HFFc6 (cell line): Measurements from ENCODE around the gene IL31RA. TPM values are rescaled to one million over a fixed set of nuclear protein-coding genes. Genes with fewer than 3 reads are reported as not detected.

Experiments used
- DNase-seq: peaks from one replicate; pipeline ENCODE4 v3.0.0-alpha.2; 2018
- H3K27ac Mint-ChIP-seq: 2 replicates; pipeline ENCODE4 v1.8.0; 2020; ENCODE audit warnings: mild to moderate bottlenecking, mixed read lengths
- H3K27me3 Mint-ChIP-seq: 2 replicates; pipeline ENCODE4 v1.8.0; 2021; ENCODE audit warnings: mild to moderate bottlenecking, moderate library complexity, mixed read lengths; ENCODE audit not compliant: insufficient read depth
- H3K36me3 Mint-ChIP-seq: 2 replicates; pipeline ENCODE4 v1.8.0; 2021; ENCODE audit warnings: low read depth, mixed read lengths
- H3K4me1 Mint-ChIP-seq: 2 replicates; pipeline ENCODE4 v1.8.0; 2020; ENCODE audit warnings: low read depth, mixed read lengths
- H3K4me3 Mint-ChIP-seq: 2 replicates; pipeline ENCODE4 v1.8.0; 2020; ENCODE audit warnings: mild to moderate bottlenecking, moderate library complexity, mixed read lengths
- H3K9me3 Mint-ChIP-seq: 2 replicates; pipeline ENCODE4 v1.8.0; 2020; ENCODE audit warnings: mild to moderate bottlenecking, mixed read lengths
- total RNA-seq, 6 experiments: library from RNA; stranded (reverse); fragmentation: NEBNext Ultra II Directional; extraction: Animal tissue kit (Norgen Biotek cat#: 25700); gene quantifications; 2 replicates in 1 of 6; 3 replicates in 5 of 6; pipeline ENCODE4 v1.2.3, GENCODE V29; 2021
- TF ChIP-seq, protein P1 (sequence below): fragments of 200-600 bp; sonication (generic); IDR thresholded peaks from 2 replicates; pipeline ENCODE4 v1.5.0; 2021; ENCODE audit warnings: antibody characterized with exemption, mild to moderate bottlenecking

The IL31RA gene
- total RNA-seq, 6 experiments from 2014 or later, result 0.12 to 0.26 (median 0.19) TPM; not detected in 2

- no peaks in the 10 kb centered on the region for H3K4me1 Mint-ChIP-seq
- no peak overlapping the region for H3K4me3 Mint-ChIP-seq
- H3K27ac Mint-ChIP-seq, result no peak overlapping the region
- no peak for DNase-seq
- H3K9me3 Mint-ChIP-seq, result no peaks in the 10 kb centered on the region
- H3K27me3 Mint-ChIP-seq, result no peaks in the 10 kb centered on the region; the same call in 1 of the 2 replicates
- H3K36me3 Mint-ChIP-seq, result peaks cover 9% of the 10 kb centered on the region; the same call in 1 of the 2 replicates
- TF ChIP-seq, protein P1, sequence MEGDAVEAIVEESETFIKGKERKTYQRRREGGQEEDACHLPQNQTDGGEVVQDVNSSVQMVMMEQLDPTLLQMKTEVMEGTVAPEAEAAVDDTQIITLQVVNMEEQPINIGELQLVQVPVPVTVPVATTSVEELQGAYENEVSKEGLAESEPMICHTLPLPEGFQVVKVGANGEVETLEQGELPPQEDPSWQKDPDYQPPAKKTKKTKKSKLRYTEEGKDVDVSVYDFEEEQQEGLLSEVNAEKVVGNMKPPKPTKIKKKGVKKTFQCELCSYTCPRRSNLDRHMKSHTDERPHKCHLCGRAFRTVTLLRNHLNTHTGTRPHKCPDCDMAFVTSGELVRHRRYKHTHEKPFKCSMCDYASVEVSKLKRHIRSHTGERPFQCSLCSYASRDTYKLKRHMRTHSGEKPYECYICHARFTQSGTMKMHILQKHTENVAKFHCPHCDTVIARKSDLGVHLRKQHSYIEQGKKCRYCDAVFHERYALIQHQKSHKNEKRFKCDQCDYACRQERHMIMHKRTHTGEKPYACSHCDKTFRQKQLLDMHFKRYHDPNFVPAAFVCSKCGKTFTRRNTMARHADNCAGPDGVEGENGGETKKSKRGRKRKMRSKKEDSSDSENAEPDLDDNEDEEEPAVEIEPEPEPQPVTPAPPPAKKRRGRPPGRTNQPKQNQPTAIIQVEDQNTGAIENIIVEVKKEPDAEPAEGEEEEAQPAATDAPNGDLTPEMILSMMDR, result no peak
These were observed 29.3 kb downstream of the IL31RA start for GRCh38 chr5:55880453-55880852.

DNA sequence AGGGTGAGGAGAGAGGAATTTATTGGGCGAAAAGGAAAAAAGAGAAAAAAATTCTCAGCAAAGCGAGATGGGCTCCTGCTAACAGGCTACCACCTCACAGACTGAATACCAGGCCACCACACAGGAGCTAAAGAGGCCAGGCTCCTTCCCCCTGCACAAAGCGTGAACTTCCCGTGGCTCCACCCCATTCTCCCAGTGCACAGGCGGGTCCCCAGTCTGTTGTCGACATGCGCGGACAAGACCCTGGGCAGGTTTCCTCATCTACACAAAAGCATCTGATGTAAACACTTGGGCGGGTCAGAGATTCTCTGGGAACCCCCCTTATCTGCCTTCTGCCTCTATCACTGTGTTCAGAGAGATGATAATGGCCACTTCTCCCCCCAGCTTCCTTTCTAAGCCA lies 34.2 kb downstream of the IL31RA start:
- Mint-ChIP-seq H3K4me3 (no peak overlapping the region), H3K4me1 (no peaks in the 10 kb centered on the region), H3K27ac (no peak overlapping the region), H3K36me3 (no peaks in the 10 kb centered on the region), H3K9me3 (no peaks in the 10 kb centered on the region), H3K27me3 (no peaks in the 10 kb centered on the region; the same call in 1 of the 2 replicates)
- TF ChIP-seq, protein P1, result no peak
- DNase-seq, result no peak

DNA sequence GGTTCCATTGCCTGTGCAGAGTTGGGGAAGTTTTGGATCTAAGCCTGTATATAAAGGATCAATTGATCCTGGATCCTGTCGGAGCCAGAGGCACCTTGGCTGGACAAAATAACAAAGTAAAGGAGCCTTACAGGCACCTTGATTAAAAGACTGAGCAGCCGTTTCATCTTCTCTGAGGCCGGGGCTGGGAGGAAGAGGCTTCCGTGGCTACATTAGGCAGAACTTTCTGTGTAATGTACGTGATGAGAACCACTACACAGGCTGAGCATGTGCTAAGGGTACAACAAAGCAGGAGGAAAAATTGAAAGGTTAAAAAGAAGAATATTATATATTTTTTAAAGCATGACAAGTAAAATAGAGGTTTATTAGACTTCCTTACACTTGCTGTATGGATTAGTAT lies 37.0 kb downstream of the IL31RA start:
- TF ChIP-seq, protein P1, result no peak
- no peak overlapping the region for H3K27ac Mint-ChIP-seq
- no peak overlapping the region for H3K4me3 Mint-ChIP-seq
- no peaks in the 10 kb centered on the region; the same call in 1 of the 2 replicates for H3K27me3 Mint-ChIP-seq
- H3K4me1 Mint-ChIP-seq, result no peaks in the 10 kb centered on the region
- H3K36me3 Mint-ChIP-seq, result no peaks in the 10 kb centered on the region
- no peak for DNase-seq
- H3K9me3 Mint-ChIP-seq, result no peaks in the 10 kb centered on the region

GRCh38 chr5:55892479-55892878 lies 41.3 kb downstream of the IL31RA start:
- peaks cover 6% of the 10 kb centered on the region for H3K4me1 Mint-ChIP-seq
- no peak for DNase-seq
- no peaks in the 10 kb centered on the region for H3K27me3 Mint-ChIP-seq
- no peak overlapping the region for H3K4me3 Mint-ChIP-seq
- TF ChIP-seq, protein P1, result no peak
- H3K36me3 Mint-ChIP-seq, result no peaks in the 10 kb centered on the region
- no peaks in the 10 kb centered on the region for H3K9me3 Mint-ChIP-seq
- H3K27ac Mint-ChIP-seq, result no peak overlapping the region

GRCh38 chr5:55894135-55894534 lies 43.0 kb downstream of the IL31RA start:
- H3K36me3 Mint-ChIP-seq, result no peaks in the 10 kb centered on the region
- no peak overlapping the region for H3K4me3 Mint-ChIP-seq
- H3K4me1 Mint-ChIP-seq, result peaks cover 15% of the 10 kb centered on the region
- no peaks in the 10 kb centered on the region for H3K9me3 Mint-ChIP-seq
- no peaks in the 10 kb centered on the region for H3K27me3 Mint-ChIP-seq
- H3K27ac Mint-ChIP-seq, result no peak overlapping the region
- DNase-seq, result no peak
- TF ChIP-seq, protein P1, result no peak

GRCh38 chr5:55895346-55895745 lies 44.2 kb downstream of the IL31RA start:
- Mint-ChIP-seq H3K27ac (no peak overlapping the region), H3K4me3 (no peak overlapping the region), H3K36me3 (no peaks in the 10 kb centered on the region), H3K4me1 (peaks cover 24% of the 10 kb centered on the region), H3K9me3 (no peaks in the 10 kb centered on the region), H3K27me3 (no peaks in the 10 kb centered on the region; the same call in 1 of the 2 replicates)
- no peak for DNase-seq
- TF ChIP-seq, protein P1, result no peak
